Measurements from ENCODE around the gene HSD17B4. TPM values are rescaled to one million over a fixed set of nuclear protein-coding genes. Genes with fewer than 3 reads are reported as not detected.
A peak's percentile ranks its signal among the peaks of the same experiment; 100 is the strongest.
"Not testable (repeated sequence)": the region's sequence is repeated elsewhere in the genome, so short reads cannot be mapped to it uniquely, and the experiment has no call there.

Gene HSD17B4
- total RNA-seq, 2 donors from 2014 or later: 453 to 480 TPM

DNA sequence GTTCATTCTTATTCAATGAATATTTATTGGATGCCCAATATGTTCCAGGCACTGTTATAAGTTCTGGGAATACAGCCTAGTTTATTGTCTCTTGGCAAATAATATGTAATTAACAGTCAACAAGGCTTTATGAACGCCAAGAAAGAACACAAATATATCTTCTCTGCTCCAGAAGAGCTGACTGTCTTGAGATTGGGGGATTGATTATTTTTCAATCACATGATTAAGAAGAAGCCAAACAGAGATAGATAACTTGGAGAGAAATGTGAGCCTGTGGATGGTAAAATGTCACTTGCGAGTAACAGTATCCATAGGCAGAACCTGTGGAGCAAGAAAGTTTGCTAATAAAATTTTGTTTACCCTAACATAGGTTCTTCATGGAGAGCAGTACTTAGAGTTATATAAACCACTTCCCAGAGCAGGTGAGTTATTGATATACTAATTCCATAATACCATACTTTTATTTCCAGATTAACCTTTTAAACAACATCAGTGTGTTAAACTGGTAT is 49.4 kb downstream of the HSD17B4 start:
- H3K36me3 Mint-ChIP-seq (ENCODE audit: low read depth): peaks cover 84% of the 10 kb centered on the region
- DNase-seq: no peak
- H3K9me3 ChIP-seq (ENCODE audit: control insufficient read depth, low read length): peaks cover 42% of the 10 kb centered on the region
- H3K36me3 ChIP-seq (ENCODE audit: control insufficient read depth, insufficient read depth, low read length): peaks cover 81% of the 10 kb centered on the region
- H3K9me3 Mint-ChIP-seq: peaks cover 31% of the 10 kb centered on the region
- H3K4me3 Mint-ChIP-seq: no peak overlapping the region
- no peak overlapping the region for H3K4me3 ChIP-seq (ENCODE audit: low read length)
- no peaks in the 10 kb centered on the region for H3K27me3 Mint-ChIP-seq (ENCODE audit: insufficient read depth)
- WGBS, 2 experiments (ENCODE audit: insufficient coverage in 1 of 2, insufficient read length in 1 of 2): 100% methylated on average over 1 of the region's 2 CpGs
- no peak overlapping the region for H3K27ac Mint-ChIP-seq
- no peaks in the 10 kb centered on the region for H3K27me3 ChIP-seq (ENCODE audit: control insufficient read depth, insufficient read depth, low read length, poor library complexity, severe bottlenecking)
- no peak overlapping the region for H3K27ac ChIP-seq (ENCODE audit: low read depth, low read length)
- no peak overlapping the region for H3K9ac ChIP-seq (ENCODE audit: extremely low read depth, low read length, poor library complexity, severe bottlenecking)
- TF ChIP-seq, protein P1, sequence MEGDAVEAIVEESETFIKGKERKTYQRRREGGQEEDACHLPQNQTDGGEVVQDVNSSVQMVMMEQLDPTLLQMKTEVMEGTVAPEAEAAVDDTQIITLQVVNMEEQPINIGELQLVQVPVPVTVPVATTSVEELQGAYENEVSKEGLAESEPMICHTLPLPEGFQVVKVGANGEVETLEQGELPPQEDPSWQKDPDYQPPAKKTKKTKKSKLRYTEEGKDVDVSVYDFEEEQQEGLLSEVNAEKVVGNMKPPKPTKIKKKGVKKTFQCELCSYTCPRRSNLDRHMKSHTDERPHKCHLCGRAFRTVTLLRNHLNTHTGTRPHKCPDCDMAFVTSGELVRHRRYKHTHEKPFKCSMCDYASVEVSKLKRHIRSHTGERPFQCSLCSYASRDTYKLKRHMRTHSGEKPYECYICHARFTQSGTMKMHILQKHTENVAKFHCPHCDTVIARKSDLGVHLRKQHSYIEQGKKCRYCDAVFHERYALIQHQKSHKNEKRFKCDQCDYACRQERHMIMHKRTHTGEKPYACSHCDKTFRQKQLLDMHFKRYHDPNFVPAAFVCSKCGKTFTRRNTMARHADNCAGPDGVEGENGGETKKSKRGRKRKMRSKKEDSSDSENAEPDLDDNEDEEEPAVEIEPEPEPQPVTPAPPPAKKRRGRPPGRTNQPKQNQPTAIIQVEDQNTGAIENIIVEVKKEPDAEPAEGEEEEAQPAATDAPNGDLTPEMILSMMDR (conservative IDR thresholded peaks at IDR 0.05): no peak
- no peaks in the 10 kb centered on the region for H3K4me1 ChIP-seq (ENCODE audit: control insufficient read depth, insufficient read depth, low read length)
- H3K4me1 Mint-ChIP-seq: no peaks in the 10 kb centered on the region

GRCh38 chr5:119503939-119504338 is 51.6 kb downstream of the HSD17B4 start:
- not testable (repeated sequence) for DNase-seq; H3K27ac Mint-ChIP-seq; H3K27me3 Mint-ChIP-seq (ENCODE audit: insufficient read depth); H3K4me1 Mint-ChIP-seq; H3K27me3 ChIP-seq (ENCODE audit: control insufficient read depth, insufficient read depth, low read length, poor library complexity, severe bottlenecking); H3K9ac ChIP-seq (ENCODE audit: extremely low read depth, low read length, poor library complexity, severe bottlenecking); H3K27ac ChIP-seq (ENCODE audit: low read depth, low read length); H3K4me3 Mint-ChIP-seq; H3K4me1 ChIP-seq (ENCODE audit: control insufficient read depth, insufficient read depth, low read length)
- peaks cover 31% of the 10 kb centered on the region for H3K9me3 Mint-ChIP-seq
- peak overlapping the region; percentile 65 for H3K4me3 ChIP-seq (ENCODE audit: low read length)
- peaks cover 49% of the 10 kb centered on the region for H3K9me3 ChIP-seq (ENCODE audit: control insufficient read depth, low read length)
- WGBS, 2 experiments (ENCODE audit: insufficient coverage in 1 of 2, insufficient read length in 1 of 2): 78 to 82% methylated on average over 3 to 4 of the region's 4 CpGs
- H3K36me3 ChIP-seq (ENCODE audit: control insufficient read depth, insufficient read depth, low read length): peaks cover 78% of the 10 kb centered on the region
- H3K36me3 Mint-ChIP-seq (ENCODE audit: low read depth): peaks cover 81% of the 10 kb centered on the region

DNA sequence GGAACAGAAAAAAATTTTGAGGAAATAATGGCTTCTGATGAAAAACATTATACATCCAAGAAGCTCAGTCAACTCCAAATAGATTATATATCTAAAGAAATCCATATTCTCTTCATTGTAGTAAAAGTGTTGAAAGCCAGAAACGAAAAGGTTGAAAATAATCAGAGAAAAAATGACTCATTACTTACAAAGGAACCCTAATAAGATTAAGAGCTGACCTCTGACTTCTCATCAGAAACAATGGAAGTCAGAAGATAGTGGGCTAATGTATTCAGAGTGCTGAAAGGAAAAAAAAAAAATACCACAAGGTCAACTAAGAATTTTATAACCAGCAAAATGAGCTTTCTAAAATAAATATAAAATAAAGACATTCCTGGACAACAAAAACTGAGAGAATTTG is 60.0 kb downstream of the HSD17B4 start:
- peaks cover 4% of the 10 kb centered on the region for H3K4me1 ChIP-seq (ENCODE audit: control insufficient read depth, insufficient read depth, low read length)
- WGBS, 2 experiments (ENCODE audit: insufficient coverage in 1 of 2, insufficient read length in 1 of 2): 83% methylated on average over 1 of the region's 1 CpG; no CpG with 5 or more reads in 1 of the 2 experiments
- no peaks in the 10 kb centered on the region for H3K4me1 Mint-ChIP-seq
- no peak overlapping the region for H3K9ac ChIP-seq (ENCODE audit: extremely low read depth, low read length, poor library complexity, severe bottlenecking)
- no peak for DNase-seq
- no peaks in the 10 kb centered on the region for H3K27me3 Mint-ChIP-seq (ENCODE audit: insufficient read depth)
- H3K27ac Mint-ChIP-seq: no peak overlapping the region
- H3K36me3 ChIP-seq (ENCODE audit: control insufficient read depth, insufficient read depth, low read length): peaks cover 91% of the 10 kb centered on the region
- no peaks in the 10 kb centered on the region for H3K27me3 ChIP-seq (ENCODE audit: control insufficient read depth, insufficient read depth, low read length, poor library complexity, severe bottlenecking)
- H3K4me3 Mint-ChIP-seq: no peak overlapping the region
- peaks cover 77% of the 10 kb centered on the region for H3K9me3 ChIP-seq (ENCODE audit: control insufficient read depth, low read length)
- H3K27ac ChIP-seq (ENCODE audit: low read depth, low read length): no peak overlapping the region
- peak overlapping the region; percentile 73 for H3K4me3 ChIP-seq (ENCODE audit: low read length)
- H3K9me3 Mint-ChIP-seq: peaks cover 39% of the 10 kb centered on the region
- H3K36me3 Mint-ChIP-seq (ENCODE audit: low read depth): peaks cover 86% of the 10 kb centered on the region
- TF ChIP-seq, protein P1 (conservative IDR thresholded peaks at IDR 0.05): no peak

DNA sequence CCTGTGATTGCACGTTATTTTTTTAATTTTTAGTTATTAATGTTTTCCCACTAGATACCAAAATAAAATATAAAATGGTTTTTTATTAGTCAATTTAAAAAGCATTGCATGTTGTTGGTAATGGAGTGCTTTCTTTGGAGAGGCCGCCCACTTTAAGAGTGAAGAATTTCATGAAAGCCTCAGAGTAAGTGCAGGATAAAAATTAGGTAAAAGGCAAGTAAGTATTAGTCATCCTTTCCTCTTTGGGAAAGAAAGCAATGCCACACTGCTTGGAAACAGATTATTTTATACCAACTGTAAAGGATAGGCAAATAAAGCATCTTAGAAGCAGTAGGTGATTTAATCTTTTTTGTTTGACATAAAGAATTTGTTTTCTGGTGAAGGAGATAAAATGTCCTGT is 62.9 kb downstream of the HSD17B4 start:
- Mint-ChIP-seq H3K4me3 (no peak overlapping the region), H3K36me3 (ENCODE audit: low read depth) (peaks cover 87% of the 10 kb centered on the region), H3K27me3 (ENCODE audit: insufficient read depth) (no peaks in the 10 kb centered on the region), H3K4me1 (no peaks in the 10 kb centered on the region), H3K27ac (no peak overlapping the region), H3K9me3 (peaks cover 46% of the 10 kb centered on the region)
- no peak overlapping the region for H3K9ac ChIP-seq (ENCODE audit: extremely low read depth, low read length, poor library complexity, severe bottlenecking)
- no peaks in the 10 kb centered on the region for H3K27me3 ChIP-seq (ENCODE audit: control insufficient read depth, insufficient read depth, low read length, poor library complexity, severe bottlenecking)
- H3K4me1 ChIP-seq (ENCODE audit: control insufficient read depth, insufficient read depth, low read length): peaks cover 4% of the 10 kb centered on the region
- H3K4me3 ChIP-seq (ENCODE audit: low read length): peak overlapping the region; percentile 4
- H3K9me3 ChIP-seq (ENCODE audit: control insufficient read depth, low read length): peaks cover 64% of the 10 kb centered on the region
- TF ChIP-seq, protein P1 (conservative IDR thresholded peaks at IDR 0.05): no peak
- DNase-seq: no peak
- 89 to 100% methylated on average over 1 of the region's 2 CpGs for WGBS, 2 experiments (ENCODE audit: insufficient coverage in 1 of 2, insufficient read length in 1 of 2)
- H3K36me3 ChIP-seq (ENCODE audit: control insufficient read depth, insufficient read depth, low read length): peaks cover 85% of the 10 kb centered on the region
- H3K27ac ChIP-seq (ENCODE audit: low read depth, low read length): no peak overlapping the region

DNA sequence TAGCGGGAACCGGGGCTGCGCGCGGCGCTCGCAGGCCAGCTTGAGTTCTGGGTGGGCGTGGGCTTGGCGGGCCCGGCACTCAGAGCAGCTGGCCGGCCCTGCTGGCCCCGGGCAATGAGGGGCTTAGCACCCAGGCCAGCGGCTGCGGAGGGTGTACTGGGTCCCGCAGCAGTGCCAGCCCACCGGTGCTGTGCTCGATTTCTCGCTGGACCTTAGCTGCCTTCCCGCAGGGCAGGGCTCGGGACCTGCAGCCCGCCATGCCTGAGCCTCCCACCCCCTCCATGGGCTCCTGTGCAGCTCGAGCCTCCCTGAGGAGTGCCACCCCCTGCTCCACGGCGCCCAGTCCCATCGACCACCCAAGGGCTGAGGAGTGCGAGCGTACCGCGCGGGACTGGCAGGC is 64.8 kb downstream of the HSD17B4 start:
- Mint-ChIP-seq H3K36me3 (ENCODE audit: low read depth) (peaks cover 88% of the 10 kb centered on the region), H3K9me3 (peaks cover 40% of the 10 kb centered on the region)
- peaks cover 54% of the 10 kb centered on the region for H3K9me3 ChIP-seq (ENCODE audit: control insufficient read depth, low read length)
- H3K9ac ChIP-seq (ENCODE audit: extremely low read depth, low read length, poor library complexity, severe bottlenecking); H3K27me3 Mint-ChIP-seq (ENCODE audit: insufficient read depth); DNase-seq; H3K4me1 Mint-ChIP-seq; H3K27ac Mint-ChIP-seq; H3K4me3 ChIP-seq (ENCODE audit: low read length); H3K27me3 ChIP-seq (ENCODE audit: control insufficient read depth, insufficient read depth, low read length, poor library complexity, severe bottlenecking); H3K27ac ChIP-seq (ENCODE audit: low read depth, low read length); H3K4me1 ChIP-seq (ENCODE audit: control insufficient read depth, insufficient read depth, low read length); H3K4me3 Mint-ChIP-seq: not testable (repeated sequence)
- 92 to 95% methylated on average over 9 to 30 of the region's 30 CpGs for WGBS, 2 experiments (ENCODE audit: insufficient coverage in 1 of 2, insufficient read length in 1 of 2)
- H3K36me3 ChIP-seq (ENCODE audit: control insufficient read depth, insufficient read depth, low read length): peaks cover 67% of the 10 kb centered on the region

Data from endodermal cell (in vitro differentiated cells).